Activated B cell treated with CpG ODN at 0.5 μM for 24 hours (primary cell): ENCODE results near the gene MKRN1. TPM values are rescaled to one million over a fixed set of nuclear protein-coding genes. Genes with fewer than 3 reads are reported as not detected.
"Not testable (repeated sequence)": the region's sequence is repeated elsewhere in the genome, so short reads cannot be mapped to it uniquely, and the experiment has no call there.

Source experiments
- ATAC-seq: fragments of 200-7000 bp; cut with Tn5 transposase; one replicate; pipeline ENCODE4 v1.10.0; 2021; ENCODE audit warnings: low read depth, mild to moderate bottlenecking, moderate library complexity
- CTCF ChIA-PET: fragments of 350-600 bp; sonication (Branson Sonifier 250); formaldehyde crosslinking; loops from one replicate; lab custom pipeline; 2021; ENCODE audit warnings: antibody characterized with exemption; lab: Charles Lee
- POLR2A ChIA-PET: fragments of 350-600 bp; sonication (Branson Sonifier 250); formaldehyde crosslinking; loops from one replicate; lab custom pipeline; 2021; ENCODE audit warnings: antibody characterized with exemption; lab: Charles Lee
- DNase-seq: peaks from one replicate; pipeline ENCODE4 v3.0.0; 2022
- H3K27ac Mint-ChIP-seq: one replicate; pipeline ENCODE4 v1.8.0; 2020; ENCODE audit warnings: mixed read lengths
- H3K27me3 Mint-ChIP-seq: one replicate; pipeline ENCODE4 v1.8.0; 2021; ENCODE audit warnings: mixed read lengths
- H3K36me3 Mint-ChIP-seq: one replicate; pipeline ENCODE4 v1.8.0; 2021; ENCODE audit warnings: low read depth, mixed read lengths
- H3K4me1 Mint-ChIP-seq: one replicate; pipeline ENCODE4 v1.8.0; 2021; ENCODE audit warnings: mixed read lengths
- H3K4me3 Mint-ChIP-seq: one replicate; pipeline ENCODE4 v1.8.0; 2020; ENCODE audit warnings: mild to moderate bottlenecking, mixed read lengths
- H3K9me3 Mint-ChIP-seq: one replicate; pipeline ENCODE4 v1.8.0; 2020; ENCODE audit warnings: mixed read lengths
- intact Hi-C: fragments of 100-400 bp; cut with micrococcal nuclease; formaldehyde crosslinking; loops from one replicate; pipeline ENCODE4 v1.15.1; 2024
- total RNA-seq: library from RNA; stranded (reverse); gene quantifications from 2 replicates; pipeline ENCODE4 v1.2.3, GENCODE V29; 2022
- TF ChIP-seq, protein P1 (sequence below): fragments of 200-600 bp; IDR thresholded peaks from one replicate; pipeline ENCODE4 v1.8.0; 2022; ENCODE audit warnings: antibody characterized with exemption, mild to moderate bottlenecking

MKRN1 gene
- total RNA-seq, 1 donor from 2014 or later, result 94.3 TPM

DNA sequence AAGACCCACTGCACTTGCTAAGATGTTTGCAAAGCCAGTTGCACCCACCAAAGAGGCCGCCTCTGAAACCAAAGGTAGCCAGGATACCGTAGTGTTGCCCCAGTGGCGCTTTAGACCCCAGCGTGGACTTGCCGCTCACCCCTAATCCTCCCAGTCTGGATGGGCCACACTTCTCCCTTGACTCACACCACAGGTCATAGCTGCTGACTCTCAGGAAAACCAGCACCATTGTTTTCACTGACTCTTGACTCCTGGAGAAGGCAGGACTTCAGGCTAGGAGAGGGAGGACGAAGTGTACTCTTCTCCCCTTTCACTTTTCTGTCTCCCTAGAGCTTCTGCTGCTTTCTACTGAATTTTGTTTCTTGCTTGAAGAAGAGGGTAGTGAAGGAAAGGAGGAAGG lies 53.2 kb downstream of the MKRN1 start:
- H3K4me1 Mint-ChIP-seq, result no peaks in the 10 kb centered on the region
- no peaks in the 10 kb centered on the region for H3K36me3 Mint-ChIP-seq
- no peak overlapping the region for H3K27ac Mint-ChIP-seq
- H3K4me3 Mint-ChIP-seq, result no peak overlapping the region
- TF ChIP-seq, protein P1, sequence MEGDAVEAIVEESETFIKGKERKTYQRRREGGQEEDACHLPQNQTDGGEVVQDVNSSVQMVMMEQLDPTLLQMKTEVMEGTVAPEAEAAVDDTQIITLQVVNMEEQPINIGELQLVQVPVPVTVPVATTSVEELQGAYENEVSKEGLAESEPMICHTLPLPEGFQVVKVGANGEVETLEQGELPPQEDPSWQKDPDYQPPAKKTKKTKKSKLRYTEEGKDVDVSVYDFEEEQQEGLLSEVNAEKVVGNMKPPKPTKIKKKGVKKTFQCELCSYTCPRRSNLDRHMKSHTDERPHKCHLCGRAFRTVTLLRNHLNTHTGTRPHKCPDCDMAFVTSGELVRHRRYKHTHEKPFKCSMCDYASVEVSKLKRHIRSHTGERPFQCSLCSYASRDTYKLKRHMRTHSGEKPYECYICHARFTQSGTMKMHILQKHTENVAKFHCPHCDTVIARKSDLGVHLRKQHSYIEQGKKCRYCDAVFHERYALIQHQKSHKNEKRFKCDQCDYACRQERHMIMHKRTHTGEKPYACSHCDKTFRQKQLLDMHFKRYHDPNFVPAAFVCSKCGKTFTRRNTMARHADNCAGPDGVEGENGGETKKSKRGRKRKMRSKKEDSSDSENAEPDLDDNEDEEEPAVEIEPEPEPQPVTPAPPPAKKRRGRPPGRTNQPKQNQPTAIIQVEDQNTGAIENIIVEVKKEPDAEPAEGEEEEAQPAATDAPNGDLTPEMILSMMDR, result no peak
- no peaks in the 10 kb centered on the region for H3K27me3 Mint-ChIP-seq
- ChIA-PET POLR2A (interaction anchor here (0.6 kb wide), 1 partner anchor 758 kb away, joined by 9 read pairs; no protein-coding TSS in a partner anchor), CTCF (no interaction called here)
- no peak for ATAC-seq
- no peak for DNase-seq
- intact Hi-C loops, result no loop called here
- H3K9me3 Mint-ChIP-seq, result no peaks in the 10 kb centered on the region

DNA sequence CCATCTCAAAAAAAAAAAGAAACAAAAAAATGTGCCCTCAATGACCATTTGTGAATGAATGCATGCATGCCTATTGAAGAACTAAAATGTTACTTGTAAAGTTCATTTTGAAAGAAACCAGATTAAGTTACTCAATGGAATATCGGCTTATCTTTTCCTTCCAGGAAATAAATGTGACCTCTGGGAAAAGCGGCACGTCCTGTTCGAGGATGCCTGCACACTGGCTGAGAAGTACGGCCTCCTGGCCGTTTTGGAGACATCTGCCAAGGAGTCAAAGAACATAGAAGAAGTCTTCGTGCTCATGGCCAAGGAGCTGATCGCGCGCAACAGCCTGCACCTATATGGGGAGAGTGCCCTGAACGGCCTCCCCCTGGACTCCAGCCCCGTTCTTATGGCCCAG lies 53.6 kb downstream of the MKRN1 start:
- Mint-ChIP-seq H3K4me1 (no peaks in the 10 kb centered on the region), H3K4me3 (no peak overlapping the region), H3K36me3 (no peaks in the 10 kb centered on the region), H3K9me3 (no peaks in the 10 kb centered on the region), H3K27me3 (no peaks in the 10 kb centered on the region), H3K27ac (no peak overlapping the region)
- intact Hi-C loops, result no loop called here
- TF ChIP-seq, protein P1, result no peak
- ChIA-PET CTCF (no interaction called here), POLR2A (interaction anchor here (0.6 kb wide), 1 partner anchor 758 kb away, joined by 9 read pairs; no protein-coding TSS in a partner anchor)
- no peak for DNase-seq
- no peak for ATAC-seq

DNA sequence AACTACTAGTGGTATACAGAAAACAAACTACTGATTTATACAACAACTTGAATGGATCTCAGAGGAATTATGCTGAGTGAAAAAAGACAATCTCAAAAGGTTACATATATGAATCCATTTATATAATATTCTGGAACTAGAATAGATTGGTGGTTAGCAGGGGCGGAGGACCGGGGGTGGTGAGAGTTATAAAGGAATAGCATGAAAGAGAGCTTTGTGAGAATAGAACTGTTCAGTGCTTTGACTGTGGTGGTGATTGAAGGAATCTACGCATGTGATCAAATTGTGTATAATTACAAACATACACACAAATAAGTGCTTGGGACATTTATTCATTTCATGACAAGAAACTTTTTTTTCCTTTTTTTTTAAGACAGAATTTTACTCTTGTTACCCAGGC lies 55.8 kb downstream of the MKRN1 start:
- Mint-ChIP-seq H3K4me3 (no peak overlapping the region), H3K27ac (no peak overlapping the region), H3K4me1 (no peaks in the 10 kb centered on the region), H3K27me3 (no peaks in the 10 kb centered on the region), H3K9me3 (no peaks in the 10 kb centered on the region), H3K36me3 (no peaks in the 10 kb centered on the region)
- intact Hi-C loops, result no loop called here
- TF ChIP-seq, protein P1, result no peak
- ATAC-seq (no peak), DNase-seq (no peak)
- ChIA-PET POLR2A (no interaction called here), CTCF (no interaction called here)

DNA sequence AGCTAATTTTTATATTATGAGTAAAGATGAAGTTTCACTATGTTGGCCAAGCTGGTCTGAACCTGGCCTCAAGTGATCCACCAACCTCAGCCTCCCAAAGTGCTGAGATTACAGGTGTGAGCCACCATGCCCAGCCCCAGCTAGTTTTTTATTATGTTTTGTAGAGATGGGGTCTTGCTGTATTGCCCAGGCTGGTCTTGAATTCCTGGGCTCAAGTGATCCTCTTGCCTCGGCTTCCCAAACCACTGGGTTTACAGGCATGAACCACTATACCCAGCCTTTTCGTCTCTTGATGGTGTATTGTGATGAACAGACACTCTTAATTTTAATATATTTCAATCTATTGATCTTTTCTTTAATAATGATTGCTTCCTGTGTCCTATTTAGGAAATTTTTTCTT lies 57.8 kb downstream of the MKRN1 start:
- ChIA-PET POLR2A (no interaction called here), CTCF (no interaction called here)
- H3K36me3 Mint-ChIP-seq, result no peaks in the 10 kb centered on the region
- DNase-seq, result no peak
- no peaks in the 10 kb centered on the region for H3K27me3 Mint-ChIP-seq
- no peak overlapping the region for H3K4me3 Mint-ChIP-seq
- no peak for ATAC-seq
- no peak overlapping the region for H3K27ac Mint-ChIP-seq
- H3K9me3 Mint-ChIP-seq, result no peaks in the 10 kb centered on the region
- no peaks in the 10 kb centered on the region for H3K4me1 Mint-ChIP-seq
- intact Hi-C loops, result no loop called here
- TF ChIP-seq, protein P1, result no peak

DNA sequence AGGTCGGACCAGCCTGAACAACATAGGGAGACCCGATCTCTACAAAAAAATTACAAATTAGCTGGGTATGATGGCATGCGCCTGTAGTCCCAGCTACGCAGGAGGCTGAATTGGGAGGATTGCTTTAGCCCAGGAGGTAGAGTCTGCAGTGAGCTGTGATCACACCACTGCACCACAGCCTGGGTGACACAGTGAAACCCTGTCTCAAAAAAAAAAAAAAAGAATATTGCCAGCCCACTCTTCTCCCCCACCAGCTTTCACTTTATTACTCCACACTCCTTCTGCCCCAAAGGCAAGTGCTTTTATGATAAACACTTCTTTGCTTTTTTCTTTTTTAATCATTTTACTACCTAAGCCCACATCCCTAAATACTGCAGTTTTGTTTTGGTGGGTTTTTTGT lies 60.7 kb downstream of the MKRN1 start:
- no peaks in the 10 kb centered on the region for H3K27me3 Mint-ChIP-seq
- H3K4me1 Mint-ChIP-seq, result no peaks in the 10 kb centered on the region
- ATAC-seq (no peak), DNase-seq (no peak)
- ChIA-PET POLR2A (no interaction called here), CTCF (interaction anchor here (0.6 to 1.1 kb wide), 2 partner anchors 36 to 175 kb away, joined by 3 to 4 read pairs; no protein-coding TSS in a partner anchor)
- H3K9me3 Mint-ChIP-seq, result no peaks in the 10 kb centered on the region
- intact Hi-C loops, result no loop called here
- H3K4me3 Mint-ChIP-seq, result no peak overlapping the region
- no peaks in the 10 kb centered on the region for H3K36me3 Mint-ChIP-seq
- TF ChIP-seq, protein P1, result no peak
- H3K27ac Mint-ChIP-seq, result no peak overlapping the region

DNA sequence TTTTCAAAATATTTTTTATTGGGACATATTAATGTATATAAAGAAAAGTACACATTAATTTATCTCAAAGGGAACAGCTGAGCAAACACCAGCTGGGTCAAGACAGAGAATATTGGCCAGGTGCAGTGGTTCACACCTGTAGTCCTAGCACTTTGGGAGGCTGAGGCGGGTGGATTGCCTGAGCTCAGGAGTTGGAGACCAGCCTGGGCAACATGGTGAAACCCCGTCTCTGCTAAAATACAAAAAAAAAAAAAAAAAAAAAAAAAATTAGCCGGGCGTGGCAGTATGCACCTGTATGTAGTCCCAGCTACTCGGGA lies 61.2 kb downstream of the MKRN1 start:
- H3K4me1 Mint-ChIP-seq, H3K9me3 Mint-ChIP-seq, ATAC-seq, DNase-seq, H3K4me3 Mint-ChIP-seq, intact Hi-C loops, H3K36me3 Mint-ChIP-seq, H3K27me3 Mint-ChIP-seq, H3K27ac Mint-ChIP-seq: not testable (repeated sequence)
- POLR2A ChIA-PET, result interaction anchor here (0.6 to 0.7 kb wide), 2 partner anchors 10 to 12 kb away, joined by 3 to 4 read pairs; no protein-coding TSS in a partner anchor
- CTCF ChIA-PET, result interaction anchor here (1.1 kb wide), 1 partner anchor 174 kb away, joined by 4 read pairs; no protein-coding TSS in a partner anchor
